NCI-H526 treated with DMSO at 0.1 percent for 48 hours (cell line): ENCODE data around the gene MRPL32.
A peak's percentile ranks its signal among the peaks of the same experiment; 100 is the strongest.

Source experiments
- DNase-seq: peaks from one replicate; lab custom pipeline; 2025; lab: John Stamatoyannopoulos, UW

The MRPL32 gene

DNA sequence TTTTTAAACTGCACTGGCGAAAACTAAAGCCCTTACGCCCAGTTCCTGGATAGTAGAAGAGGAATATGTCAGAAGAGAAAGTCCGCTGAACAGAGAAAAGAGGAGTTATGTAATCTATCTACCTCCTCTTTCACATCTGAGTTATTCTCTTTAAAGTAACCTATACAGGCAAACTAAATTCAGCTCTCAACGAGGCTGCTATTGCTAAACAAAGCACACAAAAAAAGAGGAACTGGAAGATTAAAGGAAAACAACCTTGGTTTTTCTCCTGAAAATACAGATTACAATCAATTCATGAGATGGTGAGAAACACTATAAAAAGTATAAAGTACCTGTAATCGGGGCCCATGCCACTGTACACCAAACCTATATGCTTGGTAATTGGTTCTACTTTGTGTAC lies 6.0 kb upstream of the MRPL32 start:
- no peak for DNase-seq

DNA sequence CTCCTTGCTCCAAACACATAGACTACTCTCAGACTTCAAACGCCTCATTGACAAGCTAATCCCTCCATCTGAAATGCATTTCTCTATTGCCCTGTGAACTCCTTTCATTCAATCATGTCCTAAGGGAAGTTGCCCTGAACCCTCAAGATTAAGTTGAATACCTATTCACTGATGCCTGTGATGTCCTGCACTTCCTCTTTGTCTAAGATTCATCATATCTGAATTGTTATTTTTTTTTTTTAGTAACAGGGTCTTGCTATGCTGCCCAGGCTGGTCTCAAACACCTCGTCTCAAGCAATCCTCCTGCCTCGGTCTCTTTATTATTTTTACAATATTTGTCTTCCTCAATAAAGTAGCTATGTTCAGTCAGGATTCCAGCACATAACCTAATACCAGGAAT lies 3.4 kb upstream of the MRPL32 start:
- DNase-seq: no peak

DNA sequence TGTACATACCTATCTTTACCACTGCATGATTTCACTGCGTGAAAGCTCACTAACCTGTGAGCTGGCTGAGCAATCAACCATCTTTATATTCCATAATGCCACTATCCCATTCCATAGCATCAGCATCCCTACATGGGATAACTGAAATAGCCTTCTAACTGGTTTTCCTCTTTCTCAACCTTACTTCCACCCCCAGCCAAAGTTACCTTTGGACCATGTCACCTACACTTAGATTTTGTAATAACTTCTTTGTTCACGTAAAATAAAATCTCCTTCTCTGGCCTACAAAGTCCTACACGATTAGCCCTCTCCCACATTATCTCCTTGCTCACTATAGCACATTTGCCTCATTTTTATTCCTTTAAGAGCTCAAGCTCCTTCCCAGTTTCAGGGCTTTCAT lies 2.7 kb upstream of the MRPL32 start:
- DNase-seq: no peak

DNA sequence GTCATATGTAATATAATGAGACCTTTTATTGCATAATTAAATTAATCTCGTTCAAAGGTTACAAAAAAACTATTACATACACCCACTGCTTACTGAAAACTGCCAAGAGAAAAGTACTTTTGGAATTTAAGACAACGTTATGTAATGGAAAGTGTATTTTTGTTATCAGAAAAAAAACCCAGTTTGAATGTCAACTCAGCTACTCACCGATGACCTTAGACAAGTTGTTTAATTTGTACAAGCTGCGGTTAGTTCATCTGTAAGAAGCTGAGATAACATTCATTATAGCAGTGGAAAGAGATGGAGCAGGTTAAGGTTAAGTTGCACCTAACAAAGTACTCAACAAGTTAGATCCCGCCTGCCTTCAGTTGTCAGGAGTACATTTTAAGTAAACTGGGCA lies 1.3 kb upstream of the MRPL32 start:
- DNase-seq: no peak

DNA sequence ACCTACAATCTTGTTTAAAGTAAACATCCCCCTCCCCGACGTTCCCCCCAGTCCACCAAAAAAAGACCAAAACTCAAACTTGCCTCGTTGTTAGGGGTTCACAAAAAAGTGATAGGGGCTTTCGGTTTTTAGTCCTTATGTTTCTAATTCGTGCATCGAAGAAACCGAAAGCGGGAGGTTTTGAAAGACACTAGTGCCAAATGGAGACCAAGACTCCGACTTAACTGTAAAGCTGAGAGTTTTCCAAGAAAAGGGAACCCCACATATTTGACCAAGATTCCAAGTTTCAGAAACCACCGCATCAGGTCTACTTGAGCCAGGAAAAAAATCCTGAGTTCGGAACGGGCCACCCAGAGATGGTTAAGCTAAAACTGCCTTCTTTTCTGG lies 736 bp upstream of the MRPL32 start:
- no peak for DNase-seq

DNA sequence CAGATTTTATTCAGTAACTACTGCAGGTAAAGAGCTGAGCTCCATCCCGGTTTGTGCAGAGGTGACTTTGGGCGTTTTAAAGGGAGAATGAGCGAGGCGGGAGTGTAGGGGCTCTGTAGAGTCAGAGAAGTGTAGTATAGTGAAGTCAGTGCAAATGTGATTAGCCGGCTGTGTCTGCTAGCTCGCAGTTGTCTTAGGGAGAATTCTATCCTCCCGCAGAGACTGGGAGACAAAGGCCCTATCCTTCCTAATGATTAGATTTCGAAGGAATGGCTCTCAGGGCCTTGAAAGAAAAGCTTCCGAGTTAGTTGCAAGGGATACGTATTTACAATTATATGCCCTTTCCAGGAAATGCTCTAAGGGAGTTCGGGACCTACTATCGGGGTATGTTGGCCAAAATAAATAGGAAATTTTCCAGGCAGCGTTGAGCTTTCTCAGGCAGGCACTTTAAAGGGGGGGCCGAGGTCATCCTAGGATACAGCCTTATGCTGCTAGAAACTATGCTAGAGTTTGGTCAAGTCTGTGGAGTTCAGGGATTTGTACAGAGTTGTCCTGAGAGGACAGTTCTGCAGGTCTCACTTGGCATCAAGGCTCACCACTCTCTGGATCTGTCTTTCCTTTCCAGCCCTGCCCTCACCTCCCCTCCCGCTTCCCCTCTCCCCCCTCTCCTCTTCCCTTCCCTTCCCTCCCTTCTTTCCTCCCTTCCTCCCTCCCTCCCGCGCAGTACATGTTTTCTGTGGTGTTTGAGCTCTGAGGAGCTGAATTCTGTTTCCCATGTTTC lies 825 bp downstream of the MRPL32 start:
- DNase-seq: no peak

DNA sequence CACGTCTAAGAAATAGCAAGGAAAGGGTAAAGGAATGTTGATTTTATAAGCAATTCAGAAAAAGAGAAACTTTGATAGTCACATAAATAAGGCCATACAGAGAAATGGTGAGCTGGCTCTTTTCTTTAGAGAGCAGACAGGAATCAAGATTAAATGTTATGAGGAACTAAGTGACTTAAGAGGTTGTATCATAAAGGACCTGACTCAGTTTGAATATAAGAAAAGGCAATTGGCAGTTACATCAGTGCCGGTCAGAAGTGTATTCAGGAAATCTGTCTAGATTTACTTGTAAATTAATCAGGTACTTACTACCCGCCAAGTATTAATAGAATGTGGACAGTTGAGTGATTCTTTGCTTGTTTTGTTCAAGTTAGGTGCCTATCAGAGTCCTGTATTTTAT lies 2.1 kb downstream of the MRPL32 start:
- no peak for DNase-seq

DNA sequence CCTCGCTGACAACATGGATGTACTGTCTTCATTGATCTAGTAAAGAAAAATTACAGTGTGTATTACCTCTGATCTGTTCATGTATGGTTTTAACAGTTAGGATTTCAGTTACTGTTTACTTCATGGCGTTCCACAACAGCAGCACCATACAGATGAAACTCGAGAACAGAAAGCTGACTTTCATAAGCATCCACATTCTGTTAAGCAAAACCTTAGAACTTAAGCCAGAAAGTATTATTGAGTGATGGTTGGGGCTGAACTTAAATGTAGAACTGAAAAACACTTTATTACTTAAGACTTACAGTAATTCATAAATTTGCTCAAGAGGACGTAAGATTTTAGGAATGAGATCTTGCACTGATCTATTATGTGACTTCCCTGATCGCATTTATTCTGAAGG lies 3.7 kb downstream of the MRPL32 start:
- DNase-seq: no peak

DNA sequence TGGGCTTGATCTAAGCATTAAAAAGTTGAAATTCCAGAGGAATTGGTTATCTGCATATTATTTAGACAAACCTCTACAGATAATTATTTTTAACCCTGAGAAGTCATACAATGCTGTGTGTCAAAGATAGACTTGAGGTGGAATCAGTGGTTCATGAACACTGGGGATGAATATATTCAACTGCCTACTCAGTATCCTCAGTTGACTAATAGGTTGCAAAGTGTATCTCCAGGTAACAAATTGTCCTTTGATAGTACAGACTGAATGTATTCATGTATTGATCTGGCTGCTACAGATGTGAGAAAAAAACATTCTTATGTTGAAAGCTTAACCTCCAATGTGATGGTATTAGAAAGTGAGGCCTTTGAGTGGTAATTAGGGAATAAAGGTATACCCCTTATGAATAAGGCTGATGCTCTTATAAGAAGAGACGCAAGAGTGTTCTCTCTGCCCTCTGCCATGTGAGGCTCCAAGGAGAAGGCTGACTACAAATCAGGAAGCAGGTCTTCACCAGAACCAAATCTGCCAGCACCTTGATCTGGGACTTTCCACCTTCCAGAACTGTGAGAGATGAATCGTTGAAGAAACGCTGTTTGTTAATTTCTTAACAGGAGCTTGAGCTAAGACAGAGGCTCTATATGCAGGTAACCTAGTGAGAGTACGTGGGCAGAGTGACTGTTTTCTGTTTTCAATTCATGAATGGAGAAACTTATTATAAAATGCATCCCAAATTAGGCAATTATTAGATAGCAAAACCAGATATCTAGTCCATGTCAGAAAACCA lies 7.5 kb downstream of the MRPL32 start:
- DNase-seq: no peak

DNA sequence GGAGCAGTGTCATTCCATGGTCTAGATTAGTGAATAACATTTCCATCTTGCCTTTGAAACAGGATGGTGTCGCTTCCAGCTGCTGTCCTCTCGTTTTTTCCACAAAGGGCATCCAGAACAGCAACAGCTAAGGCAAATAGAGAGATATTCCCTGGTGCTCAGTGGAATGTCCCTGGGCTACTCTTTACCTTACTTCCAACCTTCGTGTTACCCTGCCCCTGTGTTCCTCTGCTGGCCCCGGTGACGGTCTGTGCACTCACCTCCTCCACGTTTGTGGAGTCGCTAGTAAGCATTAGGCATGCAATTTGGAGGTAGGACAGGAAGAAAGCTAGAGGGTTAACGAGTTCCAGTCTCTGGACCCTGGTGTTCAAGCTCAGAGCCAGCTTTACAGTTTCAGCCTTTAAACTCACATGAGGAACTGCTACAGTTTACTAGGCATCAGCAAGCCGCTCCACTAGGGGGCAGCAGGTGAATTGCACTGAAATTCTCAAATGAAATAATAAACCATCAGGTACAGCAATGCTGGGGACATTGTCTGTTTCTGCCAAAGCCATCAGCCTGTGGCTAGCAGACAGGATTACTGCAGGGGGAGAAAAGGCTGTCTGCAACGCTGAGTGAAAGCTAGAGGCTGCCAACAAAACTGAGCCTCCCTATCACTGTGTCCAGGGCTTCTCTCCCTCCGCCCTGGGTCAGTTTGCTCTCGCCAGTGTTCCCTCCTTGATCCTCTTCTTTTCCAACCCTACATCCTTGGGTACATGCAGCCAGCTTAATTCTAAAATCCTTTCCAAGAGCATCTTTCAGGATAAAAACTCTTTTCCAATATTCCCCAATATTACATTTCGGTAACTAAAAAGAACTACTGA lies 9.0 kb downstream of the MRPL32 start:
- DNase-seq: peak; percentile 12

DNA sequence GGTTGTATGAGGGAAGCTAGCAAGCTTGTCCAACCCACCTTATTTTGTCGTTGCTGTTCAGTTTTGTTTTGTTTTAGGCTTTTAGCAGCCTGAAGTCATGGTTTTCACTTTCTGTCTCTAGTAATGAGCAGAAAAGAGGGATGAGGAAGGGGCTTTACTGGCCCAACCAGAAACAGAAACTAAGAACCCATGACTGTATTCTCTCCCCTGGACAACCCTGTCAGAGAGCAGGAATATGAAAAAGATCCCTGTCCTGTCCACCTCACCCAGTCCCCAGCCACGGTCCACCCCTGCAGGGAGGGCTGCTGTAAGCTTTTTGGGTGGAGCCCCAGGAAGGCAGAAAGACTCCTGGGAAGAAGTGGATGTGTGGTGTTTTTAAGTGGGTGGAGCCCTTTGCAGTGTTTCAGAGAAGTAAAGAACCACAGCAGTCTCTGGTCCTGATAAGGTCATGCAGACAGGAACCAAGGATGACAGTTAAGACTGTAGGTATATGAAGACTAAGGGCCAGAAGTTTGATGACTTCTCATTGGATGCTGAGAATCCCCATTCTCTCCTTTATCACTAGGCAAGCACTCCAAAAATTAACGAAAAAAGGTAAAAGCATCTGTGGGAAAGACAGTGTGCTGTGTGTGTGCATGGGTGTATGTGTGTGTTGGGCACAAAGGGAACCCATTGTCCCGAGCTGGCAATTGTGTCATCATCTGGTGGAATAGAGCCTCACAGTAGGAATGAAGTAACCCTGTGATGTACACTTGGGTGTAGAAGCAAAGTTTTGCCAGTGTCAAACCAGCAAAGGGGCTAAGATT lies 13.8 kb downstream of the MRPL32 start:
- DNase-seq: no peak

DNA sequence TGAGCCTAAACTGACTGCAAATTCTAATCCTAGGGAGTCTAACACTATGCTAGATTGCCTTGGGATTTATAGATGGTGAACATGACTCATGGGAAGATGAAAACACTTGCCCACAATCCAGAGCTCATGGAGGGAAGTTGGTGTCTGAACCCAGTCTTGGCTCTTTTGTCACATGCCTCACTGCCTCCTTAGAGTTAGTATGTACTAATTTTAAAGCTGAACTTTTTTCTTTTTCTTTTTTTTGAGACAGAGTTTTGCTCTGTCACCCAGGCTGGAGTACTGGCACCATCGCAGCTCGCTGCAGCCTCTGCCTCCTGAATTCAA lies 14.4 kb downstream of the MRPL32 start:
- DNase-seq: no peak

DNA sequence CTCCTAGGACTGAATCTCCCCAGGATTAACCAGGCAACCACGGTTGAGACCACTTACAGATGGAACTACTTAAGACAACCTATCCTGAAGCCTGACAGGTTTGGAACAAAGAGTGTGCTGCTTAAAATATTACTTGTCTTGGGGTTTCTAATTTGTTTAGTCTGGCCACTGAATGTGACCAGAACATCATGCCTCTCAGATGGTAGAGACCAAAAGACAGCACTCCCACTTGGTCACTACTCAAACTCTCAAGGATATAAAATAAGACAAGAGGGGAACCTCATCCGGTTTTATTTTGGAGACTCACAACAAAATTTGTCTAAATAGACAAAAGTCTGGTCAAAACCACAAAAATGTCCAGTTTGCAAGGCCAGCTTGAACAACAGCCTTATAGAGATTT lies 15.3 kb downstream of the MRPL32 start:
- DNase-seq: no peak

DNA sequence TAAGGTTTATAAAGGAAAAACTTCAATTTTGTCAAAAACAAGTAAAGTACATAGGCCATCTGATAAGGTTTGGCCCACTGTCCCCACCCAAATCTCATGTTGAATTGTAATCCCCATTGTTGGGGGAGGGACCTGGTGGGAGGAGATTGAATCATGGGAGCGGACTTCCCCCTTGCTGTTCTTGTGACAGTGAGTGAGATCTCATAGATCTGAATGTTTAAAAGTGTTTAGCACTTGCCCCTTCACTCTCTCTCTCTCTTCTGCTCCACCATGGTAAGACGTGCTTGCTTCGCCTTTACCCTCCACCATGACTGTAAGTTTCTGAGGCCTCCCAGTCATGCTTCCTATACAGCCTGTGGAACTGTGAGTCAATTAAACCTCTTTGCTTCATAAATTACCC lies 18.2 kb downstream of the MRPL32 start:
- DNase-seq: no peak

DNA sequence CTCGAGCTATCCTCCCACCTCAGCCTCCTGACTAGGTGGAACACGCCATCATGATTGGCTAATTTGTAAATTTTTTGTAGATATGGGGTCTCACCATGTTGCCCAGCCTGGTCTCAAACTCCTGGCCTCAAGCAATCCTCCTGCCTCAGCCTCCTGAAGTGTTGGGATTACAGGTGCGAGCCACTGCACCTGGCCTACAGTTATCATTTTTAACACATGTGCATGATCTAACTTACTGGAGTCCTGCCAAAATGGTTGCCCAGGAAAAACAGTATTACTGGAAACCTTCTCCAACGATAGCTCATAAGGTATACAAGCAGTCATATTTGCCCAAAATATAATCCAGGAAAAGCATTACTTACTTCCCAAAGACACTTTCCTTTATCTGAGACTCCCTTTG lies 20.2 kb downstream of the MRPL32 start:
- DNase-seq: no peak

DNA sequence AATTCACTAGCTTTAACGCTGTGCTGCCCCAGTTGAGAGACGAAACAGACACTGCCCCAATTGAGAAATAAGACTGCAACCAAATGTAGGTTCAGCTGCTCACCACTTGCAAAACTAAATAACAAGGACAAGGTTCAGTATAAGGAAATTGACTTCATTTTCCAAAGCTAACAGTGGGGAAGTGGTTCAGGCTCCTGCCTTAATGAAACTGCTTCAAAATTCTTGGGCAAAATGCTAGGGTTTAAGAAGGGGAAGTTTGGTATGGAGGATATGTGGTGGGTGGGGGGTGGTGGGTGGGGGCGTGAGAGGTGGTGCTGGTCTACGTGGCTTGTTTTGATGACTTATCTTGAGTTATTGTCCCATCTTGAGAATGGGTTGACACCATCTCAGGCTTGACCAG lies 21.8 kb downstream of the MRPL32 start:
- DNase-seq: no peak

DNA sequence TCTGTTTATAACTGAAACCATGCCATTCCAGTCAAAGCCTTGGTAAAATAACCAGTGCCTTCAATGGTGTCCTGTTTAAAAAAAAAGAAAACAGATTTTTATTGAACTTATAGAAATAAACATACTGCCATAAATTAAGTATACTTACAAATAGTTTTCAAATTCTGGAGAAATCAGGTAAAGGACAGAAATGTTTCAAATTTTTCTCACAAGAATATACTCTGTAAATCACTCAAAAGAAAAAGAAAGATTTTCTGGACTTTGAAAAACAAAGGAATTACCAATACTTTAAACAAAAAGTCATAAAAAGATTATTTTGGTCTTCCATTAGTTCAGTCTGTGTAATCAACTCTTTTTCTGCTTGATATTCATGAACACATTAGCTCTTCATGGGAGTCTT lies 23.9 kb downstream of the MRPL32 start:
- no peak for DNase-seq

DNA sequence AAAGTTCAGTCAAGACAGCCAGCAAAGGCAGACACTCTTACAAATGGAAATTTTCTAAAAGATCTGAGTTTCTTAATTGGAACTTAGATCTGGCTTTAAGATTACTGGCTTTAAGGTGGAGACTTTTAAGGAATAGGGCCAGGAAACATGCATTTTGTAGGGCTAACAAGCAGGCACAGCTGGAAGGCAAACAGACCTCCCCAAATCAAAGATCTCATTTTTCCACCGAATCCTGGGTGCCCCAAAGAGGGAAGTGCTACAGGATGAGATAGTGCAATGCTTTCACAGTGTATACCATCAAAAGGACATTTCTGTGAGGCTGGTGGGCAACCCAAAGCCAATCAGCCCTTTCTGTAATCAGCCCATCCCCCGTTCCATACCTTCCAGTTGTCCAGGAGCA lies 27.4 kb downstream of the MRPL32 start:
- DNase-seq: no peak

DNA sequence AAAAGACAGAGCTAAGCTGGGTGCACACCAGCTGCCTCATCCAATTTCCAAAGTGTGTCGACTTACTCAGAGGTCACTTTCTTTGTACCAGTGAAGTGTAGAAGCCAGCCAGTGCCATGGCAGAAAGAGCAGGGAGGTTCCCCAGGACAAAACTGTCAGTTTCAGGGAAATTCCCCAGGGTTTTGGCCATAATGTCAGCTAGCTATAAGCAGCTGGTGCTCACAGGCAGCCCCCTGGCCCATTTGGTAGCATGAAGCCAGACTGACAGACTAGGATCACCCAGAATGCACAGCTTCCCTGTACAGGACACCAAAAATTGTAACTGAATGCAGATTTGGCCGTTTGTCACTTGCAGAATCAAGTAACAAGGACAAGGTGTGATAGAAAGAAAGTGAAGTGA lies 28.6 kb downstream of the MRPL32 start:
- DNase-seq: no peak

DNA sequence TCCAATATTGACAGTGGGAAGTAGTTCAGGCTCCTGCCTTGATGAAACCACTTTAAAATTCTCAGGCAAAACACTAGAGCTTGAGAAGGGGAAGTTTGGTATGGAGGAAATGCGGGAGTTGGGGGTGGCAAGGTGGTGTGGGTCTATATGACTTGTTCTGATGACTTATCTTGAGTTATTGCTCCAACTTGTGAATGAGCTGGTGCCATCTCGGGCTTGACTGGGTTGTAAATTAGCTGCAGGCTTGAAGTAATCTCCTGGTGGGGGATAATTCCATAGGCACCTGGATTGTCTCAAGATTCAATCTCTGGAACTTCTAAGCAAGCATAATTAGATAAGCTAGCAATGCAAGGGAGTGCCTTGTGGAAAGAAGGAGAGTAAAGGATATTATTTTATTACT lies 29.0 kb downstream of the MRPL32 start:
- DNase-seq: no peak

DNA sequence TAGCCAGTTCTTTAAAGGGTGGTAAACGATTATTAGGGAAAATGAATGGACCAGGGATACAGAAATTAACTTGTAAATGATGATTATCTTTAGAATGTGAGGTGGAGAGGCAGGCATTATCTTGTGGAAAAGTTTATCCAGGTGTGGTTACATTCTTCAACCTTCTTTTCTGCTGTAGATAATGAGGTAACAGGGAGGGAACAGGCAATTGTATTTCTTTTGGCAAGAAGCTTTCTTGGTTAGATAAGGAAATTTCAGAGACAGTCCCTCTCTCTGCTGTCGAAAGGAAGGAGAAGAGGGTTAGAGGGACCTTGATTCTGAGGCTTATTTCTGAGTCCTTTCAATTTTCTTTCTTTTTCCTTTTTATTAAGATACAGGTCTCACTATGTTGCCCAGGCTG lies 32.1 kb downstream of the MRPL32 start:
- no peak for DNase-seq
